GM12878 (cell line): ENCODE results near the gene OR1L6. TPM values are rescaled to one million over a fixed set of nuclear protein-coding genes. Genes with fewer than 3 reads are reported as not detected.

ENCODE experiments used
- ATAC-seq: fragments of 200-7000 bp; cut with Tn5 transposase; 3 replicates; pipeline ENCODE4 v1.9.1; 2020; ENCODE audit warnings: mild to moderate bottlenecking, moderate library complexity
- BruUV-seq: library from RNA; stranded (reverse); fragments of 400-500 nt; replicated peaks from 2 replicates; lab custom pipeline; 2021; lab: Mats Ljungman, UMichigan
- CTCF ChIA-PET: fragments of 300-600 bp; sonication (Branson Sonifier 250); formaldehyde crosslinking; extraction: SDS; loops from one replicate; lab custom pipeline; 2021; ENCODE audit warnings: inconsistent platforms; lab: Yijun Ruan, JAX
- POLR2A ChIA-PET: fragments of 350-600 bp; formaldehyde crosslinking; extraction: SDS; loops from one replicate; lab custom pipeline; 2021; ENCODE audit warnings: inconsistent platforms; lab: Charles Lee
- RAD21 ChIA-PET: fragments of 300-600 bp; sonication (Branson Sonifier 250); formaldehyde crosslinking; loops from one replicate; lab custom pipeline; 2023; ENCODE audit warnings: antibody characterized with exemption; ENCODE audit not compliant: unreplicated experiment; lab: Charles Lee
- SMC1A ChIA-PET: fragments of 300-600 bp; sonication (Branson Sonifier 250); formaldehyde crosslinking; loops from one replicate; lab custom pipeline; 2023; ENCODE audit not compliant: unreplicated experiment, uncharacterized antibody; lab: Charles Lee
- DNase-seq: peaks from one replicate; pipeline ENCODE4 v3.0.0-alpha.2; 2011; ENCODE audit warnings: low read depth, low spot score
- FAIRE-seq: peaks from 3 replicates; lab custom pipeline; 2011; peaks lifted over from hg19 to GRCh38; lab: Jason Lieb, UNC
- H2AFZ ChIP-seq: 2 replicates; pipeline ENCODE4 v1.6.0; 2011; ENCODE audit warnings: low read depth, low read length, control low read depth; ENCODE audit not compliant: control insufficient read depth
- H3K27ac ChIP-seq: 2 replicates; pipeline ENCODE4 v1.5.1; 2011; ENCODE audit warnings: control low read depth; ENCODE audit not compliant: control insufficient read depth, insufficient read depth
- H3K27me3 ChIP-seq, 2 experiments: replicated peaks in 1 of 2; 2 replicates each; pipeline versions ENCODE4 v1.6.0 to v1.6.1; 2011; ENCODE audit warnings: low read length in 1 of 2; ENCODE audit not compliant: control insufficient read depth in 2 of 2, insufficient read depth in 2 of 2
- H3K36me3 ChIP-seq, 2 experiments: 2 replicates each; pipeline ENCODE4 v1.5.1; 2011; ENCODE audit warnings: low read length in 1 of 2; ENCODE audit not compliant: control insufficient read depth in 2 of 2, insufficient read depth in 2 of 2
- H3K4me1 ChIP-seq: 2 replicates; pipeline ENCODE4 v1.6.1; 2011; ENCODE audit warnings: mild to moderate bottlenecking, low read length, moderate library complexity, mixed read lengths; ENCODE audit not compliant: control insufficient read depth, insufficient read depth
- H3K4me2 ChIP-seq: 2 replicates; pipeline ENCODE4 v1.6.0; 2011; ENCODE audit warnings: control low read depth; ENCODE audit not compliant: control insufficient read depth, insufficient read depth
- H3K4me3 ChIP-seq: fragments of 200-600 bp; sonication (generic); 2 replicates; pipeline ENCODE4 v1.5.1; 2016
- H3K79me2 ChIP-seq: 2 replicates; pipeline ENCODE4 v1.6.0; 2011; ENCODE audit warnings: low read length; ENCODE audit not compliant: control insufficient read depth, insufficient read depth
- H3K9ac ChIP-seq: 2 replicates; pipeline ENCODE4 v1.8.0; 2011; ENCODE audit warnings: low read length, control low read depth, mixed read lengths; ENCODE audit not compliant: control insufficient read depth, insufficient read depth
- H3K9me3 ChIP-seq: replicated peaks from 3 replicates; pipeline ENCODE4 v1.5.1; 2011; ENCODE audit warnings: mild to moderate bottlenecking, low read length; ENCODE audit not compliant: control insufficient read depth, insufficient read depth
- H4K20me1 ChIP-seq: 2 replicates; pipeline ENCODE4 v1.6.0; 2011; ENCODE audit not compliant: control insufficient read depth, insufficient read depth
- CBFB ChIP-seq: IDR thresholded peaks from 2 replicates; pipeline ENCODE4 v1.6.1; 2016; ENCODE audit warnings: antibody characterized with exemption, low read depth
- HDAC2 ChIP-seq: fragments of 200-600 bp; sonication (generic); IDR thresholded peaks from 2 replicates; pipeline ENCODE4 v1.6.1; 2017
- IKZF2 ChIP-seq, 2 experiments: fragments of 450-650 bp; IDR thresholded peaks; 2 replicates each; pipeline ENCODE4 v1.6.1; 2017; ENCODE audit warnings: mild to moderate bottlenecking in 2 of 2, moderate library complexity in 2 of 2
- LARP7 ChIP-seq: fragments of 450-650 bp; IDR thresholded peaks from 2 replicates; pipeline ENCODE4 v1.6.1; 2017; ENCODE audit warnings: mild to moderate bottlenecking
- MEF2A ChIP-seq: IDR thresholded peaks from 2 replicates; pipeline ENCODE4 v1.6.1; 2011; ENCODE audit warnings: low read depth, mild to moderate bottlenecking, low read length, moderate library complexity; ENCODE audit not compliant: insufficient read depth
- POU2F2 ChIP-seq: IDR thresholded peaks from 3 replicates; pipeline ENCODE4 v1.6.1; 2011; ENCODE audit warnings: low read depth, mild to moderate bottlenecking, low read length, borderline replicate concordance
- RUNX3 ChIP-seq: IDR thresholded peaks from 2 replicates; pipeline ENCODE4 v1.6.1; 2012; ENCODE audit warnings: low read length, inconsistent platforms
- WGBS: methylation state at CpG from one replicate; pipeline ENCODE4 v1.1.6; 2016; ENCODE audit warnings: low lambda C conversion rate; ENCODE audit not compliant: insufficient replicate concordance, insufficient coverage; ENCODE audit errors: missing lambda C conversion rate; 5-methylcytosine and 5-hydroxymethylcytosine counted together
- in situ Hi-C: fragments of 300-500 bp; cut with MboI; formaldehyde crosslinking; loops from 9 replicates; pipeline ENCODE4 v1.14.3; 2018; ENCODE audit warnings: mixed read lengths
- intact Hi-C: fragments of 100-400 bp; cut with micrococcal nuclease; formaldehyde crosslinking; loops from one replicate; pipeline ENCODE4 v1.14.2; 2022; ENCODE audit not compliant: unreplicated experiment
- polyA plus RNA-seq, 11 experiments: library from polyadenylated mRNA; depleted of rRNA in 4 of 11; unstranded in 6 of 11; stranded (reverse) in 5 of 11; fragments of >200 nt; fragmentation: Nextera tagmentation in 4 of 11; fragmentation: Illumina TruSeq in 1 of 11; extraction: Ambion mirVana in 4 of 11; extraction: Trizol in 1 of 11; gene quantifications; 1 replicate in 1 of 11; 2 replicates in 10 of 11; pipeline versions ENCODE4 v1.2.1 to v1.2.3, GENCODE V29; 2011 to 2016; ENCODE audit warnings: inconsistent platforms in 2 of 11, missing spikeins in 2 of 11, low read depth in 1 of 11
- total RNA-seq, 4 experiments: library from RNA; depleted of rRNA in 3 of 4; stranded (reverse); fragments of >200 nt in 3 of 4; fragmentation: Illumina TruSeq in 1 of 4; extraction: Trizol in 1 of 4; gene quantifications; 2 replicates each; pipeline versions ENCODE4 v1.2.1 to v1.2.3, GENCODE V29; 2013 to 2021

Gene OR1L6
- total and polyA plus RNA-seq, 10 of the 15 experiments (the other 5 are each of a cell fraction or from before 2014, with no cell fraction given) = not detected

DNA sequence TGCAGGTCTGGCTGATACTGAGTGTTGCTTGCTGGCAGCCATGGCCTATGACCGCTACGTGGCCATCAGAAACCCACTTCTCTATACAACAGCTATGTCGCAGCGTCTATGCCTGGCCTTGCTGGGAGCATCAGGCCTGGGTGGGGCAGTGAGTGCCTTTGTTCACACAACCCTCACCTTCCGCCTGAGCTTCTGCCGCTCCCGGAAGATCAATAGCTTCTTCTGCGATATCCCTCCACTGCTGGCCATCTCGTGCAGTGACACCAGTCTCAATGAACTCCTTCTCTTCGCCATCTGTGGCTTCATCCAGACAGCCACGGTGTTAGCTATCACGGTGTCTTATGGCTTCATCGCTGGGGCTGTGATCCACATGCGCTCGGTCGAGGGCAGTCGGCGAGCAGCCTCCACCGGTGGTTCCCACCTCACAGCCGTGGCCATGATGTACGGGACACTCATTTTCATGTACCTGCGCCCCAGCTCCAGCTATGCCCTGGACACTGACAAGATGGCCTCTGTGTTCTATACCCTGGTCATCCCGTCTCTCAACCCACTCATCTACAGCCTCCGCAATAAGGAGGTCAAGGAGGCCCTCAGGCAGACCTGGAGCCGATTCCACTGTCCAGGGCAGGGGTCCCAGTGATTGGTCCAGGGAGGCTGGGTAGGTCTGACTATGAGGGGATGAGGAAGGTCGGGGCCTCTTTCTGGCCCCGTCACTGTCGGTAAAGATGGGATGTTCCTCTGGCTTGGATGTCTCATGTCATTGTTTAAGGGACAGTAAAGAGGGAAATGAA is 47.3 kb downstream of the OR1L6 start:
- RAD21 ChIA-PET = no interaction called here
- H3K36me3 ChIP-seq = no peaks in the 10 kb centered on the region
- H3K4me1 ChIP-seq = no peaks in the 10 kb centered on the region; the same call in 1 of the 2 replicates
- CTCF ChIA-PET = no interaction called here
- in situ Hi-C loops = no loop called here
- WGBS = 61% methylated on average over 28 of the region's 28 CpGs
- H4K20me1 ChIP-seq = no peaks in the 10 kb centered on the region
- no peaks in the 10 kb centered on the region for H3K79me2 ChIP-seq
- no peak for DNase-seq
- no peak for TF ChIP-seq MEF2A
- TF ChIP-seq LARP7 = no peak
- TF ChIP-seq, all 136 proteins: peak for 0
- H3K9ac ChIP-seq = no peak overlapping the region
- POLR2A ChIA-PET = no interaction called here
- H3K9me3 ChIP-seq = no peaks in the 10 kb centered on the region
- no peak overlapping the region for H3K27ac ChIP-seq
- FAIRE-seq (no peak), ATAC-seq (no peak)
- H3K4me3 ChIP-seq = no peak overlapping the region
- BruUV-seq = no TSS peak
- no peak overlapping the region for H3K4me2 ChIP-seq
- H2AFZ ChIP-seq = no peak overlapping the region
- peaks cover 0 to 1% of the 10 kb centered on the region in 2 experiments; a peak in 1 of 4 replicates for H3K27me3 ChIP-seq
- SMC1A ChIA-PET = no interaction called here
- intact Hi-C loops = no loop called here

- ChIA-PET RAD21 (no interaction called here), POLR2A (no interaction called here), CTCF (no interaction called here), SMC1A (no interaction called here)
- in situ Hi-C loops (no loop called here), intact Hi-C loops (no loop called here)
- Histone ChIP-seq H3K4me2 (no peak overlapping the region), H2AFZ (no peak overlapping the region), H4K20me1 (no peaks in the 10 kb centered on the region), H3K4me1 (no peaks in the 10 kb centered on the region; the same call in 1 of the 2 replicates), H3K9me3 (no peaks in the 10 kb centered on the region), H3K36me3 (no peaks in the 10 kb centered on the region), H3K9ac (no peak overlapping the region), H3K4me3 (no peak overlapping the region), H3K79me2 (no peaks in the 10 kb centered on the region), H3K27ac (no peak overlapping the region), H3K27me3 (peaks cover 0 to 1% of the 10 kb centered on the region in 2 experiments; a peak in 1 of 4 replicates)
- FAIRE-seq (no peak), ATAC-seq (no peak), DNase-seq (no peak)
- TF ChIP-seq IKZF2 (IDR thresholded peaks at IDR 0.05) (peak in 1 of 2 experiments; percentile 23; a peak in 1 of 4 replicates), CBFB (no peak), RUNX3 (no peak), POU2F2 (0 out of 3 replicates have a peak, but pooled peaks have one; percentile 31), HDAC2 (no peak)
- WGBS = 41% methylated on average over 5 of the region's 5 CpGs
- BruUV-seq = no TSS peak
These were observed 50.0 kb downstream of the OR1L6 start for GRCh38 chr9:122791872-122792669.
